Gastrocnemius medialis (tissue), 4 donors: Measurements from ENCODE around the gene TENM3.

Source experiments
- POLR2A ChIP-seq, 2 donors: fragments of 450-650 bp; IDR thresholded peaks; one replicate each; pipeline ENCODE4 v1.6.1; 2017; ENCODE audit warnings: antibody characterized with exemption in 2 of 2, mild to moderate bottlenecking in 2 of 2, moderate library complexity in 2 of 2
- TF ChIP-seq, protein P1 (sequence below), 5 experiments: fragments of 450-650 bp in 3 of 5; fragments of 200-600 bp in 2 of 5; sonication (generic) in 2 of 5; IDR thresholded peaks in 4 of 5; conservative IDR thresholded peaks in 1 of 5; 1 replicate in 4 of 5; 2 replicates in 1 of 5; pipeline ENCODE4 v1.5.1; 2016 to 2019; ENCODE audit warnings: antibody characterized with exemption in 5 of 5, mild to moderate bottlenecking in 3 of 5, moderate library complexity in 3 of 5

DNA sequence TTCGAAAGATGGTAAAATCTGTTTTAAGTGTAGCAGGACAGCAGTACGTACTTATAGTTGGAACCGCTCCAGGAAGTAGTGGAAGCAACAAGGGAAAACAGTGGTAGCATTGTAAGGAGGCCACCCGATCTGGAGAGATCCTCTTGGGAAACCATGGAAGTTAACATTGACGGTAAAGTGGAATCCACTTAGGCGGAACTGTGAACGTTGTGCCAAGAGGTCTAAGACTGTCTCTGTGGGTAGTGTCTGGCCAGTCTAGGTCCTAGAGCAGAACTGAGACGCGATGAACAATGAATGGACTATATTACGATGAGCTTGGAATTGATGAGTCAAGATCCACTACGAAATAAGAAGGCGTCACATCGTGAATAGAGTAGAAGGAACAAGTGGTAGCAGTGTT, 124.0 kb downstream of the TENM3 start:
- TF ChIP-seq, protein P1, sequence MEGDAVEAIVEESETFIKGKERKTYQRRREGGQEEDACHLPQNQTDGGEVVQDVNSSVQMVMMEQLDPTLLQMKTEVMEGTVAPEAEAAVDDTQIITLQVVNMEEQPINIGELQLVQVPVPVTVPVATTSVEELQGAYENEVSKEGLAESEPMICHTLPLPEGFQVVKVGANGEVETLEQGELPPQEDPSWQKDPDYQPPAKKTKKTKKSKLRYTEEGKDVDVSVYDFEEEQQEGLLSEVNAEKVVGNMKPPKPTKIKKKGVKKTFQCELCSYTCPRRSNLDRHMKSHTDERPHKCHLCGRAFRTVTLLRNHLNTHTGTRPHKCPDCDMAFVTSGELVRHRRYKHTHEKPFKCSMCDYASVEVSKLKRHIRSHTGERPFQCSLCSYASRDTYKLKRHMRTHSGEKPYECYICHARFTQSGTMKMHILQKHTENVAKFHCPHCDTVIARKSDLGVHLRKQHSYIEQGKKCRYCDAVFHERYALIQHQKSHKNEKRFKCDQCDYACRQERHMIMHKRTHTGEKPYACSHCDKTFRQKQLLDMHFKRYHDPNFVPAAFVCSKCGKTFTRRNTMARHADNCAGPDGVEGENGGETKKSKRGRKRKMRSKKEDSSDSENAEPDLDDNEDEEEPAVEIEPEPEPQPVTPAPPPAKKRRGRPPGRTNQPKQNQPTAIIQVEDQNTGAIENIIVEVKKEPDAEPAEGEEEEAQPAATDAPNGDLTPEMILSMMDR (IDR thresholded peaks at IDR 0.05 in 4 of 5, conservative IDR thresholded peaks at IDR 0.05 in 1 of 5) = no peak
- TF ChIP-seq POLR2A (IDR thresholded peaks at IDR 0.05) = no peak
